Glutamatergic neuron (in vitro differentiated cells): ENCODE measurements around the gene LAPTM4A. TPM values are rescaled to one million over a fixed set of nuclear protein-coding genes. Genes with fewer than 3 reads are reported as not detected.

Experiments used
- DNase-seq: peaks from one replicate; pipeline ENCODE4 v3.0.0; 2022
- H3K27ac Mint-ChIP-seq: one replicate; pipeline ENCODE4 v1.8.0; 2020; ENCODE audit warnings: mild to moderate bottlenecking, mixed read lengths, inconsistent platforms; ENCODE audit not compliant: unreplicated experiment
- H3K27me3 Mint-ChIP-seq: one replicate; pipeline ENCODE4 v1.8.0; 2020; ENCODE audit warnings: mild to moderate bottlenecking, moderate library complexity, mixed read lengths, inconsistent platforms; ENCODE audit not compliant: unreplicated experiment
- H3K36me3 Mint-ChIP-seq: one replicate; pipeline ENCODE4 v1.8.0; 2020; ENCODE audit warnings: mild to moderate bottlenecking, mixed read lengths, inconsistent platforms; ENCODE audit not compliant: unreplicated experiment
- H3K4me1 Mint-ChIP-seq: one replicate; pipeline ENCODE4 v1.8.0; 2020; ENCODE audit warnings: mild to moderate bottlenecking, low read depth, mixed read lengths, inconsistent platforms; ENCODE audit not compliant: unreplicated experiment
- H3K4me3 Mint-ChIP-seq: one replicate; pipeline ENCODE4 v1.8.0; 2020; ENCODE audit warnings: mild to moderate bottlenecking, mixed read lengths, inconsistent platforms; ENCODE audit not compliant: unreplicated experiment
- H3K9me3 Mint-ChIP-seq: one replicate; pipeline ENCODE4 v1.8.0; 2020; ENCODE audit warnings: mild to moderate bottlenecking, moderate library complexity, mixed read lengths, inconsistent platforms; ENCODE audit not compliant: unreplicated experiment
- total RNA-seq: library from RNA; stranded (reverse); fragmentation: NEBNext Ultra II Directional; extraction: Animal tissue kit (Norgen Biotek cat#: 25700); gene quantifications from one replicate; pipeline ENCODE4 v1.2.1, GENCODE V29; 2021; ENCODE audit not compliant: unreplicated experiment
- TF ChIP-seq, protein P1 (sequence below): fragments of 200-600 bp; sonication (generic); IDR thresholded peaks from one replicate; pipeline ENCODE4 v1.5.0; 2021; ENCODE audit not compliant: partially characterized antibody, unreplicated experiment

The LAPTM4A gene
- total RNA-seq, 1 donor from 2014 or later: 147 TPM

DNA sequence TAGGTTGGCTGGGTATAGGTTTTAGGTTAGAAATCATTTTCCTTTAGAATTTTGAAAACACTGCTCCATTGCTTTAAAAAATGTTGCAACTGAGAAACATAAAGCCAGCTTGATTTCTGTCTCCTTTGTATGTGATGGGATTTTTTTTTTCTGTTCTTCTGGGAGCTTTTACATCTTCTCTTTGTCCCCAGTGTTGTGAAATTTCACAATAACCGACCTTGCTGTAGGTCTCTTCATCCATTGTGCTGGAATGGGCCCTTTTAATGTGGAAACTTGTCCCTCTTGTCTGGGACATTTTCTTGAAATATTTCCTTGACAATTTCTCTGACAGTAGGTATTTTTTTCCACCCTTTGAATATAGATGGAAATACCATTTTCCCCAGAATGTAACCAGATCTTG is 44.0 kb upstream of the LAPTM4A start:
- Mint-ChIP-seq H3K4me3 (no peak overlapping the region), H3K27me3 (peaks cover 4% of the 10 kb centered on the region), H3K36me3 (no peaks in the 10 kb centered on the region), H3K27ac (no peak overlapping the region), H3K9me3 (peaks cover 4% of the 10 kb centered on the region), H3K4me1 (peaks cover 12% of the 10 kb centered on the region)
- no peak for DNase-seq
- TF ChIP-seq, protein P1, sequence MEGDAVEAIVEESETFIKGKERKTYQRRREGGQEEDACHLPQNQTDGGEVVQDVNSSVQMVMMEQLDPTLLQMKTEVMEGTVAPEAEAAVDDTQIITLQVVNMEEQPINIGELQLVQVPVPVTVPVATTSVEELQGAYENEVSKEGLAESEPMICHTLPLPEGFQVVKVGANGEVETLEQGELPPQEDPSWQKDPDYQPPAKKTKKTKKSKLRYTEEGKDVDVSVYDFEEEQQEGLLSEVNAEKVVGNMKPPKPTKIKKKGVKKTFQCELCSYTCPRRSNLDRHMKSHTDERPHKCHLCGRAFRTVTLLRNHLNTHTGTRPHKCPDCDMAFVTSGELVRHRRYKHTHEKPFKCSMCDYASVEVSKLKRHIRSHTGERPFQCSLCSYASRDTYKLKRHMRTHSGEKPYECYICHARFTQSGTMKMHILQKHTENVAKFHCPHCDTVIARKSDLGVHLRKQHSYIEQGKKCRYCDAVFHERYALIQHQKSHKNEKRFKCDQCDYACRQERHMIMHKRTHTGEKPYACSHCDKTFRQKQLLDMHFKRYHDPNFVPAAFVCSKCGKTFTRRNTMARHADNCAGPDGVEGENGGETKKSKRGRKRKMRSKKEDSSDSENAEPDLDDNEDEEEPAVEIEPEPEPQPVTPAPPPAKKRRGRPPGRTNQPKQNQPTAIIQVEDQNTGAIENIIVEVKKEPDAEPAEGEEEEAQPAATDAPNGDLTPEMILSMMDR: no peak

DNA sequence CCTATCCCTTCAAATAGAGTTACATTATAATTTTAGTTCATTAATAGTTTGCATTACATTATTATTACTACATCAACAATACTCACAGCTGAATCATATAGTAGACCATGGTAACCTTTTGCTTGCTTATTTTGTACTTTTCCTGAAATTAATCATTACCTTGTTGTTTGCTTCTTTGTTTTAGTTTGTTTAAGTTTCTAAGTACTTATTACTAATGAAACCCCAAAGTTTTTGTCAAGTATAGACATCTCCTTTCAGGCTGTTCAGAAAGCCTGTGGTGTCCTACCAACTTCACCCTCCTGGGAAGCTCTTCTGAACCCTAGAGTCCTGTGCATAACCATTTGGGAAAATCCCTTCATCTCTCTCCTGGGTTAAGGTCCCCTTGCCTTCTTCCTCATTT is 43.5 kb upstream of the LAPTM4A start:
- no peak for DNase-seq
- H3K9me3 Mint-ChIP-seq: peaks cover 4% of the 10 kb centered on the region
- no peak overlapping the region for H3K4me3 Mint-ChIP-seq
- TF ChIP-seq, protein P1: no peak
- no peak overlapping the region for H3K27ac Mint-ChIP-seq
- peaks cover 12% of the 10 kb centered on the region for H3K4me1 Mint-ChIP-seq
- no peaks in the 10 kb centered on the region for H3K36me3 Mint-ChIP-seq
- peaks cover 4% of the 10 kb centered on the region for H3K27me3 Mint-ChIP-seq

DNA sequence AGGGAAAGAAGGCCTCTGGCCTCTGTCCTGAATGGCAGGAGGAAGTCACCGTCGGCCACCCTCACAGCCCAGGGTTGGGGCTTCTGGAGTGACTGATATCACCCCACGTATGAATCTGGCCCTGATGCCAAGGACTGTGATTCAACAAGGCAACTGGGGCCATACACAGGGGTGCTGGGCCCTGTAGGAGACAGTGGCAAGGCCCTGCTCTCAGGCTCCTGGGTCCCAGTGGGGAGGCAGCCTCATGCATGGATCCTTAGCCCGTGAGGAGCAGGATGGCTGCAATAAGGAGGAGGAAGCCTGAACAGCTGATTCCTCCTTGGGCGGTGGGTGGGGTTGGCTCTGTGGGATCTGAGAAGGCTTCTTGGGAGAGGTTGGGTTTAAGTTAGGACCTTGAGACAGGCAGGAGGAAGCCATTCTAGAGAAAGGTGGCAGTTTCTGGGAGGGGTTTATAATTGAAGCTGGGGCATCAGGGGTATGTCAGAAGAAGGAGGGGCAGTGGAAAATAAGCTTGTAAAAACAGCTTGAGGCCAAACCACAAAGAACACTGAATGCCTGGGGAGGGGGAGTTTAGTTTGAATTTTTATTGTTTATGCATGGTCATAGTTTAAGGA is 42.8 kb upstream of the LAPTM4A start:
- Mint-ChIP-seq H3K9me3 (peaks cover 4% of the 10 kb centered on the region), H3K27ac (no peak overlapping the region), H3K36me3 (no peaks in the 10 kb centered on the region), H3K27me3 (peaks cover 4% of the 10 kb centered on the region), H3K4me1 (peaks cover 12% of the 10 kb centered on the region), H3K4me3 (no peak overlapping the region)
- DNase-seq: no peak
- TF ChIP-seq, protein P1: no peak

DNA sequence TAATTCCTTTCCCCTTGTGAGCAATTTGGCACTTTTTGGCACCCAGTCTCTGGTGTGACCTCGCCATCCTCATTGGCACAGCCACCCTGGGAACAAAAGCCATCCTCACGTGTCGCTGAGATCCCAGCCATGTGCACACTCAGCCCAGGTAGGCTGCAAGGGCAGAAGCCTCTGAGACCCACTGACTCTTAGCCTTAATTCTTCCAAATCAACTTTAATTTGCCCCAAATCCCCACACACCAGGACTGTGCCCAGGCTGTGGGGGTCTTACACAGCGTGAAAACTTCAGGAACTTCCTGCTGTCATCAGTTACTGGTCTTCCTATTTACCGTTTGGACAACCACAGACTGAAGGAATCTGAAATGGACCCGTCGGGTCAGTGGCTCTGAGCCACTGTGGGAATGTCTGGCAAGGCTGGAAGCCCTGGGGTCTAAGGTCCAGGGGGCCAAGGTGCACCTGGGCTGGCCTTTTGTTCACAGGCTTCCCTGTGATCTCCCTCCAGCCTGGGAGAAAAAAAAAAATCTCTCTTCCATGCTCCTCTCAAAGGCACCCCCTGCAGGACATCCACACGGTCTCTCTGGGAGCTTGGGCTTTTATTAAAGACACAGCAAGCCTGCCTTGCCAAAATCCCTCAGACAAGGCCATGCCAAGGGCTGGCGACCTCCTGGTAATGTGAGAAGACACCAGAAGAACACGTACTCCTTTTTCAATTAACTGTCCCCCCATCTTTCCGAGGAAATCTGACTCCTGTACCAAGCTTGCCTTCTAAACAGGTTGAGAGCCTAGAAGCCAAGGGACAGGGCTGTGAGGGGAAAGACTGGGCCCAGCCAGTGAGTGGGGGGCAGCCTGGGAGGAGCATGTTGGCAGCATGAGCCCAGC is 42.1 kb upstream of the LAPTM4A start:
- TF ChIP-seq, protein P1: peak; percentile 19
- peaks cover 12% of the 10 kb centered on the region for H3K4me1 Mint-ChIP-seq
- peaks cover 4% of the 10 kb centered on the region for H3K27me3 Mint-ChIP-seq
- no peaks in the 10 kb centered on the region for H3K36me3 Mint-ChIP-seq
- H3K9me3 Mint-ChIP-seq: peaks cover 4% of the 10 kb centered on the region
- peak; percentile 57 for DNase-seq
- H3K27ac Mint-ChIP-seq: no peak overlapping the region
- no peak overlapping the region for H3K4me3 Mint-ChIP-seq

DNA sequence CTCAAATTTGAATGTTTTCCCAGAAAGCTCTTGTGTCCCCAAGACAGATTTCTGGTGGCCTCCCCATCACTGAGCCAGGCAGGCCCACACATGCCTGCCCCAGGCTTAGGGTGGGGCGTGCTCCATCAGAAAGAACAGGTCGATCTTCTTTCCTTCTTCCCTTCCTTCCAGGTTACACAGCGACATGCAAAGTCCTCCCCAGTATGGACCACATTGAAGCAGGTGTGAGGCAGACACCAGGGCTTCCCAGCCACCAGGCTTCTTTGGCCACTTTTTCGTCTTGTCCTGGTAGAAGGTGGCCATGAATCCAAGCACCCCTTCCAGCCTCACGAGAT is 41.4 kb upstream of the LAPTM4A start:
- Mint-ChIP-seq H3K9me3 (peaks cover 4% of the 10 kb centered on the region), H3K4me3 (no peak overlapping the region), H3K36me3 (no peaks in the 10 kb centered on the region), H3K4me1 (peaks cover 10% of the 10 kb centered on the region), H3K27me3 (peaks cover 4% of the 10 kb centered on the region), H3K27ac (no peak overlapping the region)
- DNase-seq: no peak
- TF ChIP-seq, protein P1: no peak
